HepG2 (cell line): Measurements from ENCODE around the gene RIPOR3. TPM values are rescaled to one million over a fixed set of nuclear protein-coding genes. Genes with fewer than 3 reads are reported as not detected.

Source experiments
- DRAP1 ChIP-seq: IDR thresholded peaks from 2 replicates; pipeline ENCODE4 v1.6.1; 2016; ENCODE audit warnings: missing genetic modification reagents, missing compliant biosample characterization
- GLI4 ChIP-seq: sonication (generic); formaldehyde crosslinking; IDR thresholded peaks from 2 replicates; pipeline ENCODE4 v1.5.1; 2020; ENCODE audit warnings: missing genetic modification reagents, mild to moderate bottlenecking, moderate library complexity, borderline replicate concordance
- HES4 ChIP-seq: sonication (generic); formaldehyde crosslinking; IDR thresholded peaks from 2 replicates; pipeline ENCODE4 v1.9.0; 2021; ENCODE audit warnings: mild to moderate bottlenecking, missing genetic modification reagents, borderline replicate concordance
- KDM4B ChIP-seq: sonication (generic); formaldehyde crosslinking; IDR thresholded peaks from 2 replicates; pipeline ENCODE4 v1.4.0; 2020; ENCODE audit warnings: missing genetic modification reagents
- KMT2A ChIP-seq: sonication (generic); formaldehyde crosslinking; IDR thresholded peaks from 2 replicates; pipeline ENCODE4 v1.4.0; 2020; ENCODE audit warnings: missing genetic modification reagents
- LCORL ChIP-seq, 2 experiments: fragments of 450-650 bp in 1 of 2; sonication (generic) in 1 of 2; formaldehyde crosslinking in 1 of 2; IDR thresholded peaks; 2 replicates each; pipeline versions ENCODE4 v1.5.0 to v1.6.1; 2017 to 2020; ENCODE audit warnings: antibody characterized with exemption in 1 of 2, missing genetic modification reagents in 1 of 2
- MIER3 ChIP-seq: IDR thresholded peaks from 2 replicates; pipeline ENCODE4 v1.6.1; 2016; ENCODE audit warnings: missing compliant biosample characterization, borderline replicate concordance
- RXRA ChIP-seq: sonication (generic); formaldehyde crosslinking; IDR thresholded peaks from 2 replicates; pipeline ENCODE4 v1.5.1; 2020; ENCODE audit warnings: missing genetic modification reagents
- SATB2 ChIP-seq: sonication (generic); formaldehyde crosslinking; IDR thresholded peaks from 2 replicates; pipeline ENCODE4 v1.5.0; 2020; ENCODE audit warnings: missing genetic modification reagents
- U2AF1 ChIP-seq: fragments of 200-400 bp; formaldehyde crosslinking; optimal IDR thresholded peaks from 2 replicates; pipeline ENCODE3; 2017; ENCODE audit warnings: mild to moderate bottlenecking, low read depth, low read length
- ZBTB26 ChIP-seq: IDR thresholded peaks from 2 replicates; pipeline ENCODE4 v1.6.1; 2016; ENCODE audit warnings: missing compliant biosample characterization, missing genetic modification reagents, borderline replicate concordance
- ZBTB37 ChIP-seq: sonication (generic); formaldehyde crosslinking; IDR thresholded peaks from 2 replicates; pipeline ENCODE4 v1.4.0; 2020; ENCODE audit warnings: mild to moderate bottlenecking, missing genetic modification reagents
- ZNF281 ChIP-seq: sonication (generic); formaldehyde crosslinking; IDR thresholded peaks from 2 replicates; pipeline ENCODE4 v1.4.0; 2020; ENCODE audit warnings: missing genetic modification reagents, borderline replicate concordance
- ZNF430 ChIP-seq: sonication (generic); formaldehyde crosslinking; IDR thresholded peaks from 2 replicates; pipeline ENCODE4 v1.9.0; 2021; ENCODE audit warnings: mild to moderate bottlenecking, missing genetic modification reagents
- ZNF740 ChIP-seq: sonication (generic); formaldehyde crosslinking; IDR thresholded peaks from 2 replicates; pipeline ENCODE4 v1.4.0; 2020; ENCODE audit warnings: missing genetic modification reagents
- ZNF781 ChIP-seq: sonication (generic); formaldehyde crosslinking; IDR thresholded peaks from 2 replicates; pipeline ENCODE4 v1.5.1; 2020; ENCODE audit warnings: borderline replicate concordance, mild to moderate bottlenecking, missing genetic modification reagents; ENCODE audit errors: not compliant biosample characterization
- ZSCAN25 ChIP-seq: sonication (generic); formaldehyde crosslinking; IDR thresholded peaks from 2 replicates; pipeline ENCODE4 v1.8.0; 2022; ENCODE audit warnings: mild to moderate bottlenecking, missing genetic modification reagents
- polyA plus RNA-seq, 8 experiments: library from polyadenylated mRNA; depleted of rRNA in 3 of 8; stranded (reverse) in 7 of 8; unstranded in 1 of 8; fragments of >200 nt; fragmentation: Illumina TruSeq in 4 of 8; extraction: Trizol in 4 of 8; gene quantifications; 2 replicates each; pipeline versions ENCODE4 v1.2.1 to v1.2.3, GENCODE V29; 2011 to 2016; ENCODE audit warnings: low read depth in 4 of 8, missing spikeins in 1 of 8, mixed read lengths in 1 of 8; ENCODE audit not compliant: insufficient read depth in 1 of 8
- total RNA-seq, 5 experiments: library from RNA; depleted of rRNA; stranded (reverse); fragments of >200 nt; fragmentation: Illumina TruSeq; extraction: Trizol; gene quantifications; 2 replicates each; pipeline ENCODE4 v1.2.3, GENCODE V29; 2016; ENCODE audit warnings: low read depth in 1 of 5
- TF ChIP-seq, protein P1 (sequence below): sonication (generic); formaldehyde crosslinking; IDR thresholded peaks from 2 replicates; pipeline ENCODE4 v1.4.0; 2020; ENCODE audit warnings: missing genetic modification reagents, borderline replicate concordance

The RIPOR3 gene
- total and polyA plus RNA-seq, 2 of the 13 experiments (the other 11 are each of a cell fraction or from before 2014, with no cell fraction given) = 0.18 TPM; not detected in 1

DNA sequence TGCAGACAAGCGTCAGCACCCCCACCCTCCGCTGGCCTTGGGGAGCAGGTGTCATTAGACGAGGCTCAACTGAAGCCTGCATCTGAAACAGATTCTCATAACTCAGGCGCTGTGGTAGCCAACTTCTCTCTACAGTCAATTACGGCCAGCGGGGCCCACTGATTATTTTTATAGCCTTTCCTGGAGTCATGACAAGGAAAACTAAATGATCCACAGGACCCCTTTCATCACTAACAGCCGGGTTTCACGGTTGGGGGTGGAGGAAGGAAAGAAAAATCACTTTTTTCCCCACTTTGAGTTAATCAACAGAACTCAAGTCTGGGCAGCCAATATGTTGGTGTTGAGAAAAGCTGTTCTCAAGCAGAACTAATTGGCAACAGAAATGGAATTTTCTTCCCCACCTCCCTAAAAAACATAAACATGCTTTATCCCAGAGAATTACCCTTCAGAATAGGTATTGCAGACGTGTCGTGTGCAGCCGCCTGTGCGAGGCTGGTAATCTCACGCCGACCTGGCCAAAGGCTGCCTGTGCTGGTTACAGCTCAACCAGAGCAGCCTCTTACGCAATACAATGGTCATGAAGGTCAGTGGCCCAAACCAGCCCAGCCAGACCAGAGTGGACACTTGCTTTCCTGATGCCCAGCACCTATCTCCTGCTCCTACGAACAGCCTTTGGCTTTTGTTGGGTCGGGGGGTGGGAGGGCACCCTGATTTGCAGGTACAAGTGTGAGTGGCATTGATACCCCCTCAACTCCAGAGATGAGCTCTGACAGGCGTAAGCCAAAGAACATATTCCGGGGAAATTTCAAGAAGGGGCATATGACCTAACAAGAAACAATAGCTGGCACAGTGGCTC, 11.0 kb downstream of the RIPOR3 start (continued):
- TF ChIP-seq KDM4B (CRISPR knock-in tag) (peak; percentile 90; the same call in 1 of the 2 replicates), GLI4 (CRISPR knock-in tag) (peak; percentile 61; the same call in 1 of the 2 replicates), ZBTB26 (CRISPR knock-in tag) (peak; percentile 78; the same call in 1 of the 2 replicates), ZSCAN25 (CRISPR knock-in tag) (peak; percentile 28; the same call in 1 of the 2 replicates), ZNF281 (CRISPR knock-in tag) (peak; percentile 63; the same call in 1 of the 2 replicates), SATB2 (CRISPR knock-in tag) (no peak), RXRA (CRISPR knock-in tag) (peak; percentile 94), DRAP1 (CRISPR knock-in tag) (peak; percentile 60), LCORL (IDR thresholded peaks at IDR 0.05) (no peak), LCORL (CRISPR knock-in tag; IDR thresholded peaks at IDR 0.05) (peak; percentile 99), ZNF740 (peak; percentile 83; the same call in 1 of the 2 replicates), ZBTB37 (CRISPR knock-in tag) (peak; percentile 100), KMT2A (peak; percentile 66), MIER3 (peak; percentile 96), U2AF1 (peak; percentile 39), ZNF781 (CRISPR knock-in tag) (peak; percentile 82), HES4 (CRISPR knock-in tag) (no peak; the same call in 1 of the 2 replicates), ZNF430 (CRISPR knock-in tag) (peak; percentile 92)
- TF ChIP-seq, protein P1, sequence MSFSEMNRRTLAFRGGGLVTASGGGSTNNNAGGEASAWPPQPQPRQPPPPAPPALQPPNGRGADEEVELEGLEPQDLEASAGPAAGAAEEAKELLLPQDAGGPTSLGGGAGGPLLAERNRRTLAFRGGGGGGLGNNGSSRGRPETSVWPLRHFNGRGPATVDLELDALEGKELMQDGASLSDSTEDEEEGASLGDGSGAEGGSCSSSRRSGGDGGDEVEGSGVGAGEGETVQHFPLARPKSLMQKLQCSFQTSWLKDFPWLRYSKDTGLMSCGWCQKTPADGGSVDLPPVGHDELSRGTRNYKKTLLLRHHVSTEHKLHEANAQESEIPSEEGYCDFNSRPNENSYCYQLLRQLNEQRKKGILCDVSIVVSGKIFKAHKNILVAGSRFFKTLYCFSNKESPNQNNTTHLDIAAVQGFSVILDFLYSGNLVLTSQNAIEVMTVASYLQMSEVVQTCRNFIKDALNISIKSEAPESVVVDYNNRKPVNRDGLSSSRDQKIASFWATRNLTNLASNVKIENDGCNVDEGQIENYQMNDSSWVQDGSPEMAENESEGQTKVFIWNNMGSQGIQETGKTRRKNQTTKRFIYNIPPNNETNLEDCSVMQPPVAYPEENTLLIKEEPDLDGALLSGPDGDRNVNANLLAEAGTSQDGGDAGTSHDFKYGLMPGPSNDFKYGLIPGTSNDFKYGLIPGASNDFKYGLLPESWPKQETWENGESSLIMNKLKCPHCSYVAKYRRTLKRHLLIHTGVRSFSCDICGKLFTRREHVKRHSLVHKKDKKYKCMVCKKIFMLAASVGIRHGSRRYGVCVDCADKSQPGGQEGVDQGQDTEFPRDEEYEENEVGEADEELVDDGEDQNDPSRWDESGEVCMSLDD (CRISPR knock-in tag) = peak; percentile 37; the same call in 1 of the 2 replicates
